Testis (tissue), 2 donors: ENCODE data around the gene SCAF11.

Experiments
- POLR2A ChIP-seq: fragments of 450-650 bp; IDR thresholded peaks from one replicate; pipeline ENCODE4 v1.6.1; 2017; ENCODE audit warnings: antibody characterized with exemption, mild to moderate bottlenecking, moderate library complexity
- TF ChIP-seq, protein P1 (sequence below), 3 experiments: fragments of 450-650 bp in 2 of 3; fragments of 200-600 bp in 1 of 3; sonication (generic) in 1 of 3; IDR thresholded peaks; one replicate each; pipeline ENCODE4 v1.5.1; 2016 to 2019; ENCODE audit warnings: antibody characterized with exemption in 3 of 3, mild to moderate bottlenecking in 2 of 3, moderate library complexity in 1 of 3

DNA sequence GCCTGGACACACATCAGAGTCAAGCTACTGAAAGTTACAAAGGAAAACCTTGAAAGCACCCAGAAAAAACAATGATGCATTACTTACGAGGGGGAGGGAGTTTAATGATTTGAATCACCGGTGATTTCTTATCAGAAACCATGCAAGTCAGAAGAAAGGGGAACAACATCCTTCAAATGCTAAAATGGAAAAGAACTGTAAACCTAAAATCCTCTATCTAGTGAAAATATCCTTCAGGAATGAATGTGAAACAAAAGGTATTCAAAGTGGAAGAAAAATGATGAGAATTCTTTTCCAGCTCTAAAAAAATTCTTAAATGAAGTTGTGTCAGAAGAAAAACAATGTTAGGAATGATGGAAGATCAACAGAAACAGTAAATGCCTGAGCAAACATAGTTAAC lies 16.8 kb downstream of the SCAF11 start:
- TF ChIP-seq, protein P1, sequence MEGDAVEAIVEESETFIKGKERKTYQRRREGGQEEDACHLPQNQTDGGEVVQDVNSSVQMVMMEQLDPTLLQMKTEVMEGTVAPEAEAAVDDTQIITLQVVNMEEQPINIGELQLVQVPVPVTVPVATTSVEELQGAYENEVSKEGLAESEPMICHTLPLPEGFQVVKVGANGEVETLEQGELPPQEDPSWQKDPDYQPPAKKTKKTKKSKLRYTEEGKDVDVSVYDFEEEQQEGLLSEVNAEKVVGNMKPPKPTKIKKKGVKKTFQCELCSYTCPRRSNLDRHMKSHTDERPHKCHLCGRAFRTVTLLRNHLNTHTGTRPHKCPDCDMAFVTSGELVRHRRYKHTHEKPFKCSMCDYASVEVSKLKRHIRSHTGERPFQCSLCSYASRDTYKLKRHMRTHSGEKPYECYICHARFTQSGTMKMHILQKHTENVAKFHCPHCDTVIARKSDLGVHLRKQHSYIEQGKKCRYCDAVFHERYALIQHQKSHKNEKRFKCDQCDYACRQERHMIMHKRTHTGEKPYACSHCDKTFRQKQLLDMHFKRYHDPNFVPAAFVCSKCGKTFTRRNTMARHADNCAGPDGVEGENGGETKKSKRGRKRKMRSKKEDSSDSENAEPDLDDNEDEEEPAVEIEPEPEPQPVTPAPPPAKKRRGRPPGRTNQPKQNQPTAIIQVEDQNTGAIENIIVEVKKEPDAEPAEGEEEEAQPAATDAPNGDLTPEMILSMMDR (IDR thresholded peaks at IDR 0.05) = no peak
- no peak for TF ChIP-seq POLR2A
